HEK293 (cell line): ENCODE measurements around the gene FGD4.

Experiments used
- CTCF ChIP-seq: fragments of 450-650 bp; formaldehyde crosslinking; IDR thresholded peaks from 2 replicates; pipeline ENCODE4 v1.5.1; 2016; ENCODE audit warnings: missing biosample characterization, missing genetic modification characterization
- ZNF114 ChIP-seq: fragments of 450-650 bp; formaldehyde crosslinking; IDR thresholded peaks from 2 replicates; pipeline ENCODE4 v1.5.0; 2017; ENCODE audit warnings: missing biosample characterization, missing genetic modification characterization
- ZNF146 ChIP-seq: fragments of 450-650 bp; formaldehyde crosslinking; IDR thresholded peaks from 2 replicates; pipeline ENCODE4 v1.5.1; 2016; ENCODE audit warnings: missing biosample characterization, missing genetic modification characterization
- ZNF221 ChIP-seq: fragments of 450-650 bp; formaldehyde crosslinking; IDR thresholded peaks from 2 replicates; pipeline ENCODE4 v1.5.1; 2017; ENCODE audit warnings: missing biosample characterization, missing genetic modification characterization, borderline replicate concordance
- ZNF274 ChIP-seq, 2 experiments: fragments of 200-500 bp in 1 of 2; fragments of 450-650 bp in 1 of 2; sonication (Bioruptor generic) in 1 of 2; formaldehyde crosslinking in 1 of 2; IDR thresholded peaks; 2 replicates each; pipeline versions ENCODE4 v1.5.1 to v1.6.1; 2014 to 2016; ENCODE audit warnings: borderline replicate concordance in 1 of 2, inconsistent platforms in 1 of 2, low read length in 1 of 2, missing biosample characterization in 1 of 2, missing genetic modification characterization in 1 of 2
- ZNF76 ChIP-seq: fragments of 450-650 bp; formaldehyde crosslinking; IDR thresholded peaks from 2 replicates; pipeline ENCODE4; 2016; ENCODE audit warnings: low read depth, missing biosample characterization, missing genetic modification characterization, borderline replicate concordance
- TF ChIP-seq, protein P1 (sequence below): IDR thresholded peaks from 2 replicates; pipeline ENCODE4 v1.6.1; 2011; ENCODE audit warnings: mild to moderate bottlenecking, low read depth, low read length, borderline replicate concordance
- TF ChIP-seq, protein P2 (sequence below): fragments of 450-650 bp; formaldehyde crosslinking; IDR thresholded peaks from 2 replicates; pipeline ENCODE4 v1.5.1; 2016; ENCODE audit warnings: missing biosample characterization, missing genetic modification characterization
- TF ChIP-seq, protein P3 (sequence below): fragments of 450-650 bp; formaldehyde crosslinking; IDR thresholded peaks from 2 replicates; pipeline ENCODE4 v1.5.1; 2016; ENCODE audit warnings: missing biosample characterization, missing genetic modification characterization, low read depth
- TF ChIP-seq, protein P4 (sequence below): fragments of 450-650 bp; formaldehyde crosslinking; IDR thresholded peaks from 2 replicates; pipeline ENCODE4 v1.5.1; 2016; ENCODE audit warnings: missing biosample characterization, missing genetic modification characterization, borderline replicate concordance

DNA sequence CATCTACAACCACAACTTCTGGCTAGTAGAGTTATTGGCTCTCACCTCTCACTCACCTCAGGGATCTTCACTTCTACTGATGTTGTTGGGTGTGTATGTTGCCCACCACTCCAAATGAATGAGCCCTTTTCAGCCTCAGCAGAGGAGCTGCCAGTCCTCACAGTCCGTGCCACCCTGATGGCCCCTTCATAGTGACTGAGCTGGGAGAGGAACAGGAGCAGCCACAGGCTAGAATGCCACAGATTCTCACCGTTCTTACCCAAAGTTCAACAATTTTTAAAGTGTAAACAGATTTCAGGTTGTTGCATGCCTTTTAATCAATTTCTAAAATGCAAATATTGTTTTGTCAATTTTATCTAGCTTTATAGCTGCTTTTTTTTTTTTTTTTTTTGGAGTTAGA, 205.2 kb downstream of the FGD4 start:
- TF ChIP-seq ZNF221 (tag by site-specific recombination) (no peak), ZNF274 (IDR thresholded peaks at IDR 0.05; ENCODE audit: low read length) (no peak), ZNF274 (tag by site-specific recombination; IDR thresholded peaks at IDR 0.05; ENCODE audit: borderline replicate concordance) (no peak), ZNF114 (tag by site-specific recombination) (no peak), ZNF76 (tag by site-specific recombination) (no peak), CTCF (tag by site-specific recombination) (no peak), ZNF146 (tag by site-specific recombination) (no peak)
- TF ChIP-seq, protein P1, sequence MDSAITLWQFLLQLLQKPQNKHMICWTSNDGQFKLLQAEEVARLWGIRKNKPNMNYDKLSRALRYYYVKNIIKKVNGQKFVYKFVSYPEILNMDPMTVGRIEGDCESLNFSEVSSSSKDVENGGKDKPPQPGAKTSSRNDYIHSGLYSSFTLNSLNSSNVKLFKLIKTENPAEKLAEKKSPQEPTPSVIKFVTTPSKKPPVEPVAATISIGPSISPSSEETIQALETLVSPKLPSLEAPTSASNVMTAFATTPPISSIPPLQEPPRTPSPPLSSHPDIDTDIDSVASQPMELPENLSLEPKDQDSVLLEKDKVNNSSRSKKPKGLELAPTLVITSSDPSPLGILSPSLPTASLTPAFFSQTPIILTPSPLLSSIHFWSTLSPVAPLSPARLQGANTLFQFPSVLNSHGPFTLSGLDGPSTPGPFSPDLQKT, result no peak
- TF ChIP-seq, protein P2, sequence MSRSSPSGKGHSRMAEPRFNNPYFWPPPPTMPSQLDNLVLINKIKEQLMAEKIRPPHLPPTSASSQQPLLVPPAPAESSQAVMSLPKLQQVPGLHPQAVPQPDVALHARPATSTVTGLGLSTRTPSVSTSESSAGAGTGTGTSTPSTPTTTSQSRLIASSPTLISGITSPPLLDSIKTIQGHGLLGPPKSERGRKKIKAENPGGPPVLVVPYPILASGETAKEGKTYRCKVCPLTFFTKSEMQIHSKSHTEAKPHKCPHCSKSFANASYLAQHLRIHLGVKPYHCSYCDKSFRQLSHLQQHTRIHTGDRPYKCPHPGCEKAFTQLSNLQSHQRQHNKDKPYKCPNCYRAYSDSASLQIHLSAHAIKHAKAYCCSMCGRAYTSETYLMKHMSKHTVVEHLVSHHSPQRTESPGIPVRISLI, result no peak
- TF ChIP-seq, protein P3, sequence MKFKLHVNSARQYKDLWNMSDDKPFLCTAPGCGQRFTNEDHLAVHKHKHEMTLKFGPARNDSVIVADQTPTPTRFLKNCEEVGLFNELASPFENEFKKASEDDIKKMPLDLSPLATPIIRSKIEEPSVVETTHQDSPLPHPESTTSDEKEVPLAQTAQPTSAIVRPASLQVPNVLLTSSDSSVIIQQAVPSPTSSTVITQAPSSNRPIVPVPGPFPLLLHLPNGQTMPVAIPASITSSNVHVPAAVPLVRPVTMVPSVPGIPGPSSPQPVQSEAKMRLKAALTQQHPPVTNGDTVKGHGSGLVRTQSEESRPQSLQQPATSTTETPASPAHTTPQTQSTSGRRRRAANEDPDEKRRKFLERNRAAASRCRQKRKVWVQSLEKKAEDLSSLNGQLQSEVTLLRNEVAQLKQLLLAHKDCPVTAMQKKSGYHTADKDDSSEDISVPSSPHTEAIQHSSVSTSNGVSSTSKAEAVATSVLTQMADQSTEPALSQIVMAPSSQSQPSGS (tag by site-specific recombination), result no peak
- TF ChIP-seq, protein P4, sequence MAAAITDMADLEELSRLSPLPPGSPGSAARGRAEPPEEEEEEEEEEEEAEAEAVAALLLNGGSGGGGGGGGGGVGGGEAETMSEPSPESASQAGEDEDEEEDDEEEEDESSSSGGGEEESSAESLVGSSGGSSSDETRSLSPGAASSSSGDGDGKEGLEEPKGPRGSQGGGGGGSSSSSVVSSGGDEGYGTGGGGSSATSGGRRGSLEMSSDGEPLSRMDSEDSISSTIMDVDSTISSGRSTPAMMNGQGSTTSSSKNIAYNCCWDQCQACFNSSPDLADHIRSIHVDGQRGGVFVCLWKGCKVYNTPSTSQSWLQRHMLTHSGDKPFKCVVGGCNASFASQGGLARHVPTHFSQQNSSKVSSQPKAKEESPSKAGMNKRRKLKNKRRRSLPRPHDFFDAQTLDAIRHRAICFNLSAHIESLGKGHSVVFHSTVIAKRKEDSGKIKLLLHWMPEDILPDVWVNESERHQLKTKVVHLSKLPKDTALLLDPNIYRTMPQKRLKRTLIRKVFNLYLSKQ (tag by site-specific recombination), result no peak
